Sigmoid colon (tissue), 7 donors: ENCODE measurements around the gene MLLT10. TPM values are rescaled to one million over a fixed set of nuclear protein-coding genes. Genes with fewer than 3 reads are reported as not detected.

Experiments
- DNase-seq: peaks from one replicate; pipeline ENCODE4 v3.0.0-alpha.2; 2019
- H3K27ac ChIP-seq, 4 donors: fragments of 200-600 bp; sonication (generic); one replicate each; pipeline ENCODE4 v1.5.1; 2016 to 2019; ENCODE audit warnings: mild to moderate bottlenecking in 1 of 4
- H3K27me3 ChIP-seq, 3 donors: fragments of 200-600 bp; sonication (generic); one replicate each; pipeline ENCODE4 v1.5.1; 2019; ENCODE audit warnings: mild to moderate bottlenecking in 1 of 3
- H3K36me3 ChIP-seq, 4 donors: fragments of 200-600 bp; sonication (generic); one replicate each; pipeline ENCODE4 v1.5.1; 2016 to 2019
- H3K4me1 ChIP-seq, 4 donors: fragments of 200-600 bp; sonication (generic); one replicate each; pipeline ENCODE4 v1.5.1; 2017 to 2019
- H3K4me3 ChIP-seq, 4 donors: fragments of 200-600 bp; sonication (generic); one replicate each; pipeline ENCODE4 v1.5.1; 2017 to 2019; ENCODE audit warnings: mild to moderate bottlenecking in 2 of 4, moderate library complexity in 1 of 4
- H3K9me3 ChIP-seq, 4 donors: fragments of 200-600 bp in 3 of 4; sonication (generic) in 3 of 4; one replicate each; pipeline versions ENCODE4 v1.5.1 to v1.6.1; 2013 to 2019
- CTCF ChIP-seq, 4 experiments: fragments of 450-650 bp in 3 of 4; fragments of 200-600 bp in 1 of 4; IDR thresholded peaks; one replicate each; pipeline ENCODE4 v1.5.1; 2016 to 2019; ENCODE audit warnings: antibody characterized with exemption in 4 of 4, mild to moderate bottlenecking in 3 of 4, moderate library complexity in 2 of 4
- EP300 ChIP-seq, 4 donors: sonication (generic); formaldehyde crosslinking; IDR thresholded peaks; one replicate each; pipeline ENCODE4 v1.6.1; 2017; ENCODE audit warnings: antibody characterized with exemption in 4 of 4
- POLR2A ChIP-seq, 2 donors: fragments of 450-650 bp; IDR thresholded peaks; one replicate each; pipeline ENCODE4 v1.6.1; 2016; ENCODE audit warnings: antibody characterized with exemption in 2 of 2, mild to moderate bottlenecking in 2 of 2, moderate library complexity in 2 of 2
- POLR2AphosphoS5 ChIP-seq, 4 donors: sonication (generic); formaldehyde crosslinking; IDR thresholded peaks; one replicate each; pipeline ENCODE4 v1.6.1; 2017; ENCODE audit warnings: antibody characterized with exemption in 4 of 4
- WGBS, 2 donors: extraction: QIAGEN DNeasy Blood & Tissue Kit; methylation state at CpG; one replicate each; pipeline ENCODE4 v1.1.7; 2013; 5-methylcytosine and 5-hydroxymethylcytosine counted together
- intact Hi-C: fragments of 100-400 bp; cut with DNase I; formaldehyde crosslinking; loops from one replicate; pipeline ENCODE4 v1.15.1; 2023
- polyA plus RNA-seq, 3 donors: library from polyadenylated mRNA; stranded (reverse); fragments of 200-250 nt; gene quantifications; one replicate each; pipeline ENCODE4 v1.2.3, GENCODE V29; 2013
- total RNA-seq, 4 donors: library from RNA; depleted of rRNA; stranded (reverse); fragments of >200 nt; gene quantifications; one replicate each; pipeline ENCODE4 v1.1.0, GENCODE V29; 2016
- donor health status: healthy with polysubstance abuse.
- donor health status: Bipolar disorder and iron deficiency.
- donor health status: healthy.

MLLT10 gene
- total and polyA plus RNA-seq, 7 donors: 8.6 to 53.7 (median 36.0) TPM

DNA sequence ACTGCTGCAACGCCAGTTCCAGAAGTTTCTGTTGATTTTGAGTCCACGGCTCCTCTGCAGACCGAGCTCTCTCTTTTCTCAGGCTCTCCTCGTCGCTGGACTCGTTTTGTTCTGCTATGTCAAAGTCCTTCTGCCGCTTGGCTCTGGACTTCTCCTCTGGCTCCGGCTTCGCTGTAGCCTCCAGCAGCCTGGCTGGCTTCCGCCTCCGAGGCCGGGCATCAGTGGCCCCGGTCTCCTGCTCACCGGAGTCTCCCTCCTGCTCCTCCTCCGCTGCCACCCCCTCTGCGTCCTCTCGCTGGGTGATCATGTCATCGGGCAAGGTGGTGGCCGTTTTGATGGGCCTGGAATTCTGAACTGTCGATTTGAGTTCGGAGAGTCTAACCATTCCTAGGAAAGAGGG is 225.2 kb downstream of the MLLT10 start:
- H3K9me3 ChIP-seq: no peaks in the 10 kb centered on the region
- TF ChIP-seq POLR2A (IDR thresholded peaks at IDR 0.05) (no peak), CTCF (IDR thresholded peaks at IDR 0.05) (no peak), EP300 (IDR thresholded peaks at IDR 0.05) (no peak), POLR2AphosphoS5 (IDR thresholded peaks at IDR 0.05) (no peak)
- intact Hi-C loops: no loop called here
- no peak overlapping the region for H3K27ac ChIP-seq
- H3K4me1 ChIP-seq: no peaks in the 10 kb centered on the region
- H3K36me3 ChIP-seq: peaks cover 0 to 45% (median 5%) of the 10 kb centered on the region in 4 donors
- H3K27me3 ChIP-seq: no peaks in the 10 kb centered on the region
- no peak for DNase-seq
- H3K4me3 ChIP-seq: no peak overlapping the region
- WGBS, 2 donors: 95 to 98% methylated on average over 21 of the region's 21 CpGs

- H3K36me3 ChIP-seq: peaks cover 0 to 36% (median 5%) of the 10 kb centered on the region in 4 donors
- 99 to 100% methylated on average over 2 of the region's 2 CpGs for WGBS, 2 donors
- H3K27me3 ChIP-seq: no peaks in the 10 kb centered on the region
Observed at GRCh38 chr10:21760332-21760731, 226.3 kb downstream of the MLLT10 start.

GRCh38 chr10:21764466-21765189 is 230.6 kb downstream of the MLLT10 start:
- Histone ChIP-seq H3K4me3 (no peak overlapping the region), H3K27ac (no peak overlapping the region), H3K9me3 (no peaks in the 10 kb centered on the region), H3K4me1 (no peaks in the 10 kb centered on the region), H3K27me3 (no peaks in the 10 kb centered on the region), H3K36me3 (no peaks in the 10 kb centered on the region)
- TF ChIP-seq EP300 (IDR thresholded peaks at IDR 0.05) (no peak), POLR2A (IDR thresholded peaks at IDR 0.05) (no peak), CTCF (IDR thresholded peaks at IDR 0.05) (no peak)
- DNase-seq: no peak
- intact Hi-C loops: no loop called here
- WGBS, 2 donors: 78 to 96% methylated on average over 5 of the region's 5 CpGs

More at GRCh38 chr10:21760332-21760731, 226.3 kb downstream of the MLLT10 start:
- no peak for TF ChIP-seq EP300 (IDR thresholded peaks at IDR 0.05)
- no peak for TF ChIP-seq POLR2AphosphoS5 (IDR thresholded peaks at IDR 0.05)
- no peak for TF ChIP-seq CTCF (IDR thresholded peaks at IDR 0.05)
- no peak for TF ChIP-seq POLR2A (IDR thresholded peaks at IDR 0.05)
- no peaks in the 10 kb centered on the region for H3K9me3 ChIP-seq
- no peak overlapping the region for H3K27ac ChIP-seq
- no peak for DNase-seq
- H3K4me3 ChIP-seq: no peak overlapping the region
- H3K4me1 ChIP-seq: no peaks in the 10 kb centered on the region
- intact Hi-C loops: no loop called here

DNA sequence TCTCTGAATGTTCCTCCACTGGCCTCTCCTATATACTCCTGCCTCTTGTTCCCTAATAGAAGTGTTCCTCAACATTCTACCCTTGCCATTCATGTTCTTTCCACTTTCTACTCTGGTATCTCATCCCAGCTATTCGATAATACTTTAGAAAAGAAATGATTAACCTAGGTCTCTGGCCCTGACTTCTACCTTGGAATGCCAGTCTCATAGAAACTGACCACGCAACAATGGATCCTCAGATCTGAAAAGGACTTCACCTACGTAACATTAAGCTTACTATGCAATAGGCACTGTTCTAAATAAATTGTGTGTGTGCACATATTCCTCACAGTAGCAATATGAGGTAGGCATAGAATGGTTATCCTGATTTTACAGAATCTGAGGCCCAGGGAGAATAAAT is 235.0 kb downstream of the MLLT10 start:
- Histone ChIP-seq H3K27ac (no peak overlapping the region), H3K4me3 (no peak overlapping the region), H3K36me3 (no peaks in the 10 kb centered on the region), H3K27me3 (no peaks in the 10 kb centered on the region), H3K4me1 (no peaks in the 10 kb centered on the region), H3K9me3 (no peaks in the 10 kb centered on the region)
- TF ChIP-seq CTCF (IDR thresholded peaks at IDR 0.05) (no peak), POLR2A (IDR thresholded peaks at IDR 0.05) (no peak), EP300 (IDR thresholded peaks at IDR 0.05) (no peak), POLR2AphosphoS5 (IDR thresholded peaks at IDR 0.05) (no peak)
- no peak for DNase-seq
- 94 to 98% methylated on average over 3 of the region's 3 CpGs for WGBS, 2 donors
- intact Hi-C loops: no loop called here

- WGBS, 2 donors: 86 to 97% methylated on average over 4 of the region's 4 CpGs
- no peak for DNase-seq
- Histone ChIP-seq H3K27me3 (no peaks in the 10 kb centered on the region), H3K4me1 (no peaks in the 10 kb centered on the region), H3K4me3 (no peak overlapping the region), H3K9me3 (no peaks in the 10 kb centered on the region), H3K27ac (no peak overlapping the region), H3K36me3 (no peaks in the 10 kb centered on the region)
- TF ChIP-seq EP300 (IDR thresholded peaks at IDR 0.05) (no peak), POLR2A (IDR thresholded peaks at IDR 0.05) (no peak), CTCF (IDR thresholded peaks at IDR 0.05) (no peak), POLR2AphosphoS5 (IDR thresholded peaks at IDR 0.05) (no peak)
- intact Hi-C loops: no loop called here
Observed at GRCh38 chr10:21771219-21771618, 237.2 kb downstream of the MLLT10 start.
